PFSK-1 (cell line): ENCODE measurements around the gene MFAP1.

ENCODE experiments used
- FOXP2 ChIP-seq: optimal IDR thresholded peaks from 2 replicates; pipeline ENCODE3; 2011; ENCODE audit warnings: borderline replicate concordance, control low read depth, inconsistent platforms; ENCODE audit not compliant: insufficient read depth; ENCODE audit errors: extremely low read length, extremely low read depth
- POLR2AphosphoS5 ChIP-seq: IDR thresholded peaks from 2 replicates; pipeline ENCODE4 v1.6.1; 2012; ENCODE audit warnings: low read depth, mild to moderate bottlenecking, control low read depth, low read length, moderate library complexity
- SIN3A ChIP-seq: IDR thresholded peaks from 2 replicates; pipeline ENCODE4 v1.6.1; 2012; ENCODE audit warnings: mild to moderate bottlenecking, low read length, moderate library complexity, borderline replicate concordance; ENCODE audit not compliant: insufficient read depth
- TAF1 ChIP-seq: IDR thresholded peaks from 2 replicates; pipeline ENCODE4 v1.6.1; 2012; ENCODE audit warnings: low read length, control low read depth, borderline replicate concordance; ENCODE audit not compliant: insufficient read depth
- TF ChIP-seq, protein P1 (sequence below), 2 experiments: IDR thresholded peaks; 2 replicates each; pipeline versions ENCODE4 v1.6.1 to v1.8.0; 2011 to 2012; ENCODE audit warnings: low read depth in 2 of 2, low read length in 2 of 2, control low read depth in 1 of 2, inconsistent platforms in 1 of 2, mild to moderate bottlenecking in 1 of 2, moderate library complexity in 1 of 2; ENCODE audit not compliant: insufficient read depth in 1 of 2

MFAP1 gene

DNA sequence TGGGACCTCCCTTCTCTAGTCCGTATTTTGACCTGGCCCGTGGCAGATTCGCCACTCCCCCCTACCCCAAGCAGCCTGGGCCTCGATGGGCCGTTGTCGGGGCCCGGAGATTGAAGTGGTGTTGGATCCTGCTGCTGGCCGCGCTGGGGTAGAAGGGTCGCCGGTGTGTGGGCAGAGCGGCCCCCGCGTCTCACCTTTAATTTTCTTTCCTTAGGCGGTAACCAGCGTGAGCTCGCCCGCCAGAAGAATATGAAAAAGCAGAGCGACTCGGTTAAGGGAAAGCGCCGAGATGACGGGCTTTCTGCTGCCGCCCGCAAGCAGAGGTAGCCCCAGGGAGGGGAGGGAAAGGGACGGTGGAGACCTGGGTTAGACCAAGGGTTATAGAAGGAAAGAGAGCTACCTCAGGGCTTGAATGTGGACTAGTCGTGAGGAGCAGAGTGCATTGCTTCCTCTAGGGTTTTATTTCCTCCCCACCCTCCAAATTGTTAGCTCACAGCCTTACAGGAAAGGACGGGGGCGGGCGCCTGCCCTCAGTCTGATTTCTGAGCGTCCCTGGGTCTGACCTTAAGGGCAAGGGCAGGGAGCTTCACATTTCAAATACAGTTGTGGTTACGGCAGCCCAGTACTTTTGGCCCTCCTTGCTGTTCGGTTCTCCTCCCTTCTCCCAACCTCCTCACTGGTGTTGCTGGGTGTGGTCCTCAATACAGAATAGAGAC lies 31.6 kb downstream of the MFAP1 start:
- TF ChIP-seq SIN3A, result 0 out of 2 replicates have a peak, but pooled peaks have one; percentile 7
- TF ChIP-seq, protein P1, sequence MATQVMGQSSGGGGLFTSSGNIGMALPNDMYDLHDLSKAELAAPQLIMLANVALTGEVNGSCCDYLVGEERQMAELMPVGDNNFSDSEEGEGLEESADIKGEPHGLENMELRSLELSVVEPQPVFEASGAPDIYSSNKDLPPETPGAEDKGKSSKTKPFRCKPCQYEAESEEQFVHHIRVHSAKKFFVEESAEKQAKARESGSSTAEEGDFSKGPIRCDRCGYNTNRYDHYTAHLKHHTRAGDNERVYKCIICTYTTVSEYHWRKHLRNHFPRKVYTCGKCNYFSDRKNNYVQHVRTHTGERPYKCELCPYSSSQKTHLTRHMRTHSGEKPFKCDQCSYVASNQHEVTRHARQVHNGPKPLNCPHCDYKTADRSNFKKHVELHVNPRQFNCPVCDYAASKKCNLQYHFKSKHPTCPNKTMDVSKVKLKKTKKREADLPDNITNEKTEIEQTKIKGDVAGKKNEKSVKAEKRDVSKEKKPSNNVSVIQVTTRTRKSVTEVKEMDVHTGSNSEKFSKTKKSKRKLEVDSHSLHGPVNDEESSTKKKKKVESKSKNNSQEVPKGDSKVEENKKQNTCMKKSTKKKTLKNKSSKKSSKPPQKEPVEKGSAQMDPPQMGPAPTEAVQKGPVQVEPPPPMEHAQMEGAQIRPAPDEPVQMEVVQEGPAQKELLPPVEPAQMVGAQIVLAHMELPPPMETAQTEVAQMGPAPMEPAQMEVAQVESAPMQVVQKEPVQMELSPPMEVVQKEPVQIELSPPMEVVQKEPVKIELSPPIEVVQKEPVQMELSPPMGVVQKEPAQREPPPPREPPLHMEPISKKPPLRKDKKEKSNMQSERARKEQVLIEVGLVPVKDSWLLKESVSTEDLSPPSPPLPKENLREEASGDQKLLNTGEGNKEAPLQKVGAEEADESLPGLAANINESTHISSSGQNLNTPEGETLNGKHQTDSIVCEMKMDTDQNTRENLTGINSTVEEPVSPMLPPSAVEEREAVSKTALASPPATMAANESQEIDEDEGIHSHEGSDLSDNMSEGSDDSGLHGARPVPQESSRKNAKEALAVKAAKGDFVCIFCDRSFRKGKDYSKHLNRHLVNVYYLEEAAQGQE (IDR thresholded peaks at IDR 0.05; ENCODE audit: insufficient read depth in 1 of 2, low read depth in 2 of 2, low read length in 2 of 2), result no peak

DNA sequence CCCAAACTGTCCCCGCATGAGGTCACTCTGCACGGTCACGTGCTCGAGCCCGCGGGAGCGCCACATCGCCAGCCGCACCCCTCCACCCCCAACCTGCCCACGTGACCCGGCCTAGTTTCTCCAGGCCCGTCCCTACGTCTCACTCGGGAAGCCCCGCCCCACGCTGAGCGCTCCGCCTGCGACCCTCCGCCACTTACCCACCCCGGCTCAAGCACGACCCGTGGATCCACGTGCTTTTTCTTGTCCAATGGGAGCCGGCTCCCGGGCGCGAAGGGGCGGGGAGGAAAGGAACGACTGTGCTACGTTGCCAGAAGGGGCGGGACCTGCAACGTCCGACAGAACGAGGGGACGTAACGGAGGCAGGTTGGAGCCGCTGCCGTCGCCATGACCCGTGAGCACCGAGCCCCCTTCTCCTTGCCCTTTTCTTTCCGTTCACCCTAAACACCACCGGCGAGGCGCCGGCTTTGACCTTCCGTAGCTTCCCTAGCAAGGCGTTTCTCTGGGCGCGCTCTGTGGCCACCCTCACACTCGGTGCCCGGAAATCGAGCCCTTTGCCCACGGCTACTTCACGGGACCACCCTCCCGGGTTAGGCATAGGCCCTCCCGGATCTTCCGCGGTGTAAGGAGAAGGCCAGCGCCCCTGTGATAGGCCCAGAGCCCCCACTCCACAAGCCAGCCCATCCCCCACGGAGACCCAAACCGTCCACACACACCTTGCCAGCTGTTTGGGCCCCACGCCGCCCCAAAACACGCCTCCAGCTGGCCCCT lies 32.3 kb downstream of the MFAP1 start, which contains the start of gene SERF2:
Gene SERF2, plus strand, starts transcription at position 328 of the 768 bp plus-strand sequence. Its CDS starts 57 bp downstream, at position 385.
- TF ChIP-seq, protein P1 (IDR thresholded peaks at IDR 0.05; ENCODE audit: insufficient read depth in 1 of 2, low read depth in 2 of 2, low read length in 2 of 2), result peak; percentile 16 to 28; a peak in 1 of 4 replicates
- TF ChIP-seq POLR2AphosphoS5 (peak; percentile 94), TAF1 (peak; percentile 76; the same call in 1 of the 2 replicates), FOXP2 (peak; percentile 62), SIN3A (0 out of 2 replicates have a peak, but pooled peaks have one; percentile 20)

DNA sequence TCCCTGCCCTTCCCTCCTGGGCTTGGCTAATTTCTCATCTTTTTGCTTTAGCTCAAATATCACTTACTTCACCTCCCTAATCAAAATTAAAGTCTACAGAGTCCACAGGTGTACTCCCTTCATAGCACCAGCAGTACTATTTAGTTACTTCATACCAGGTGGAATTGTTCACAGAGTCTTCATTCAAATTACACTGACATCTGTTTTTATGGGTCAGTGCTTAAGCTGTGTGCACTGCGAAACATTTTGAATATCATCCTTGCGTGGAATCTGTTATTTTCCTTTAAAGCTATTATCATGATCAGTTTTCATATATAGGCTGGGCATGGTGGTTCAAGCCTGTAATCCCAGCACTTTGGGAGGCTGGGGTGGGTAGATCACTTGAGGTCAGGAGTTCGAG lies 35.1 kb downstream of the MFAP1 start:
- TF ChIP-seq SIN3A, result no peak
- no peak for TF ChIP-seq POLR2AphosphoS5
- TF ChIP-seq TAF1, result no peak
- no peak for TF ChIP-seq FOXP2
- TF ChIP-seq, protein P1 (IDR thresholded peaks at IDR 0.05; ENCODE audit: insufficient read depth in 1 of 2, low read depth in 2 of 2, low read length in 2 of 2), result no peak

- no peak for TF ChIP-seq FOXP2
- no peak for TF ChIP-seq POLR2AphosphoS5
- TF ChIP-seq, protein P1 (IDR thresholded peaks at IDR 0.05; ENCODE audit: insufficient read depth in 1 of 2, low read depth in 2 of 2, low read length in 2 of 2), result no peak
- no peak for TF ChIP-seq SIN3A
- TF ChIP-seq TAF1, result no peak
These were observed 45.5 kb downstream of the MFAP1 start for GRCh38 chr15:43779016-43779415.
